ENCODE results near the gene CX3CR1. TPM values are rescaled to one million over a fixed set of nuclear protein-coding genes. Genes with fewer than 3 reads are reported as not detected.

Gene CX3CR1
- total RNA-seq, 1 experiment from 2014 or later, result not detected

- in situ Hi-C loops (cut with HindIII; ENCODE audit: low pct_unique_long_range_greater_than_20kb, low sequenced_read_pairs), result no loop called here
- no TSS peak for BruUV-seq (replicated peaks)
- Histone ChIP-seq H3K4me1 (ENCODE audit: control insufficient read depth, insufficient read depth, low read length) (no peaks in the 10 kb centered on the region), H3K4me3 (ENCODE audit: low read depth in 2 of 2, low read length in 2 of 2) (no peak overlapping the region), H3K36me3 (ENCODE audit: control insufficient read depth, insufficient read depth, low read length) (no peaks in the 10 kb centered on the region), H3K27me3 (ENCODE audit: control insufficient read depth, insufficient read depth, low read length) (peaks cover 11% of the 10 kb centered on the region), H3K27ac (ENCODE audit: low read length) (no peak overlapping the region), H3K9me3 (ENCODE audit: control insufficient read depth, insufficient read depth, low read depth, low read length) (no peaks in the 10 kb centered on the region)
- DNase-seq (ENCODE audit: low read depth, low spot score), result peak; percentile 33
- no peak for TF ChIP-seq REST (IDR thresholded peaks at IDR 0.05; ENCODE audit: insufficient read depth in 1 of 2, low read depth in 2 of 2, low read length in 1 of 2)
- TF ChIP-seq POLR2AphosphoS5 (IDR thresholded peaks at IDR 0.05; ENCODE audit: low read depth, low read length), result no peak
- no peak for TF ChIP-seq SIN3A (IDR thresholded peaks at IDR 0.05; ENCODE audit: borderline replicate concordance, insufficient read depth, low read depth, low read length)
- no peak for TF ChIP-seq TCF7L2 (IDR thresholded peaks at IDR 0.05; ENCODE audit: low read depth, low read length)
- TF ChIP-seq CTCF (IDR thresholded peaks at IDR 0.05), result no peak
- CTCF ChIA-PET, result no interaction called here
- POLR2A ChIA-PET, result no interaction called here
- no peak for ATAC-seq
- intact Hi-C loops (cut with micrococcal nuclease; ENCODE audit: unreplicated experiment), result no loop called here
Measured at GRCh38 chr3:39260957-39261356, 18.9 kb downstream of the CX3CR1 start.

GRCh38 chr3:39260318-39260717 is 19.5 kb downstream of the CX3CR1 start:
- no TSS peak for BruUV-seq (replicated peaks)
- Histone ChIP-seq H3K4me1 (ENCODE audit: control insufficient read depth, insufficient read depth, low read length) (no peaks in the 10 kb centered on the region), H3K9me3 (ENCODE audit: control insufficient read depth, insufficient read depth, low read depth, low read length) (no peaks in the 10 kb centered on the region), H3K27me3 (ENCODE audit: control insufficient read depth, insufficient read depth, low read length) (peaks cover 11% of the 10 kb centered on the region), H3K36me3 (ENCODE audit: control insufficient read depth, insufficient read depth, low read length) (no peaks in the 10 kb centered on the region), H3K27ac (ENCODE audit: low read length) (no peak overlapping the region), H3K4me3 (ENCODE audit: low read depth in 2 of 2, low read length in 2 of 2) (no peak overlapping the region)
- ChIA-PET POLR2A (no interaction called here), CTCF (no interaction called here)
- ATAC-seq, result no peak
- intact Hi-C loops (cut with micrococcal nuclease; ENCODE audit: unreplicated experiment) (no loop called here), in situ Hi-C loops (cut with HindIII; ENCODE audit: low pct_unique_long_range_greater_than_20kb, low sequenced_read_pairs) (no loop called here)
- TF ChIP-seq REST (IDR thresholded peaks at IDR 0.05; ENCODE audit: insufficient read depth in 1 of 2, low read depth in 2 of 2, low read length in 1 of 2) (no peak), TCF7L2 (IDR thresholded peaks at IDR 0.05; ENCODE audit: low read depth, low read length) (no peak), CTCF (IDR thresholded peaks at IDR 0.05) (no peak), POLR2AphosphoS5 (IDR thresholded peaks at IDR 0.05; ENCODE audit: low read depth, low read length) (no peak), SIN3A (IDR thresholded peaks at IDR 0.05; ENCODE audit: borderline replicate concordance, insufficient read depth, low read depth, low read length) (no peak)
- DNase-seq (ENCODE audit: low read depth, low spot score), result no peak

Data from Panc1 (cell line).